ENCODE results near the gene B4GALT5. TPM values are rescaled to one million over a fixed set of nuclear protein-coding genes. Genes with fewer than 3 reads are reported as not detected.
A peak's percentile ranks its signal among the peaks of the same experiment; 100 is the strongest.

B4GALT5 gene
- total RNA-seq, 4 donors from 2014 or later, result 13.5 to 59.0 (median 25.0) TPM

DNA sequence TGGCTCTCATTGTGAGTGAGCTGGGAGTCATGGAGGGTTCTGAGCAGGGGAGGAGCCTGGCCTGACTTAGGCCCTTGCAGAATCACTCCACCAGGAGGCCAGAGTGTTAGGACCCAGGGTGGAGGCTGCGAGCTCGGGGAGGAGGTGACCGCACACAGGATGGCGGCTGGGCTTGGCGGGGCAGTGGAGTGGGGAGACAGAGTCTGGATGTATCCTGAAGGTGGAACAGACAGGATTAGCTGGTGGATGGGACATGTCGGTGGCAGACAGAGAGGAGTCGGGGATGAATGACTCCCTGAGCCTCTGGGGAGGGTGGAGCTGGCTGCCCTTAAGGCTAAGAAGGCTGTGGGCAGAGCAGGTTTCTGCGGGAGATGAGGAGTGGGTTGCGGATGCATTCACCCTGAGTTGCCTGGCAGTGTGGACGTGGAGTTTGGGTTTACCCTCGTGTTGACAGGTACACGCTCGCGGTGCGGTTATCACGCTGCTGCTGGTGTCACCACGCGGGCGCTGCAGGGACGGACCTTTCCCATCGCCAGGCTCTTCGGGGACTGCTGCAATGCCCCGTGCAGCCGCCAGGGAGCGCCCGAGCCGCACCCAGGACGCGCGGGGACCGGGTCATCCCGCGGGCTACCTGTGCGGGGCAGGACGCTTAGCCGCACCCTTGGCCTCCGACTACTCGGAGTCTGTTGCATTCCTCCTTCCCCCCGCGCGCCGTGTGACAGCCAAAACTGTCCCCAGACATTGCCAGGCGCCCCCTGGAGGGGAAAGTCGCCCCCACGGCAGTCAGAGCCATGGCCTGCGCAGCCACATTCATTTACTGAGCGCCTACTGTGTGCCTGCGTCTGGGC is 102.8 kb downstream of the B4GALT5 start:
- no peaks in the 10 kb centered on the region for H3K9me3 ChIP-seq
- intact Hi-C loops (cut with DNase I; ENCODE audit: low total_unique reads), result loop anchor here (5.0 kb wide), 1 partner anchor 236 kb away; no protein-coding TSS in a partner anchor
- peaks cover 0 to 7% of the 10 kb centered on the region in 2 donors for H3K4me1 ChIP-seq
- H3K4me3 ChIP-seq, result no peak overlapping the region
- H3K36me3 ChIP-seq, result no peaks in the 10 kb centered on the region
- H3K27me3 ChIP-seq, result no peaks in the 10 kb centered on the region
- peak in 1 of 2 donors; percentile 44 for TF ChIP-seq POLR2A (IDR thresholded peaks at IDR 0.05)
- TF ChIP-seq, protein P1, sequence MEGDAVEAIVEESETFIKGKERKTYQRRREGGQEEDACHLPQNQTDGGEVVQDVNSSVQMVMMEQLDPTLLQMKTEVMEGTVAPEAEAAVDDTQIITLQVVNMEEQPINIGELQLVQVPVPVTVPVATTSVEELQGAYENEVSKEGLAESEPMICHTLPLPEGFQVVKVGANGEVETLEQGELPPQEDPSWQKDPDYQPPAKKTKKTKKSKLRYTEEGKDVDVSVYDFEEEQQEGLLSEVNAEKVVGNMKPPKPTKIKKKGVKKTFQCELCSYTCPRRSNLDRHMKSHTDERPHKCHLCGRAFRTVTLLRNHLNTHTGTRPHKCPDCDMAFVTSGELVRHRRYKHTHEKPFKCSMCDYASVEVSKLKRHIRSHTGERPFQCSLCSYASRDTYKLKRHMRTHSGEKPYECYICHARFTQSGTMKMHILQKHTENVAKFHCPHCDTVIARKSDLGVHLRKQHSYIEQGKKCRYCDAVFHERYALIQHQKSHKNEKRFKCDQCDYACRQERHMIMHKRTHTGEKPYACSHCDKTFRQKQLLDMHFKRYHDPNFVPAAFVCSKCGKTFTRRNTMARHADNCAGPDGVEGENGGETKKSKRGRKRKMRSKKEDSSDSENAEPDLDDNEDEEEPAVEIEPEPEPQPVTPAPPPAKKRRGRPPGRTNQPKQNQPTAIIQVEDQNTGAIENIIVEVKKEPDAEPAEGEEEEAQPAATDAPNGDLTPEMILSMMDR (IDR thresholded peaks at IDR 0.05), result peak; percentile 99 to 100 (median 99)
- H3K27ac ChIP-seq, result no peak overlapping the region
- DNase-seq, result peak; percentile 65 to 79

DNA sequence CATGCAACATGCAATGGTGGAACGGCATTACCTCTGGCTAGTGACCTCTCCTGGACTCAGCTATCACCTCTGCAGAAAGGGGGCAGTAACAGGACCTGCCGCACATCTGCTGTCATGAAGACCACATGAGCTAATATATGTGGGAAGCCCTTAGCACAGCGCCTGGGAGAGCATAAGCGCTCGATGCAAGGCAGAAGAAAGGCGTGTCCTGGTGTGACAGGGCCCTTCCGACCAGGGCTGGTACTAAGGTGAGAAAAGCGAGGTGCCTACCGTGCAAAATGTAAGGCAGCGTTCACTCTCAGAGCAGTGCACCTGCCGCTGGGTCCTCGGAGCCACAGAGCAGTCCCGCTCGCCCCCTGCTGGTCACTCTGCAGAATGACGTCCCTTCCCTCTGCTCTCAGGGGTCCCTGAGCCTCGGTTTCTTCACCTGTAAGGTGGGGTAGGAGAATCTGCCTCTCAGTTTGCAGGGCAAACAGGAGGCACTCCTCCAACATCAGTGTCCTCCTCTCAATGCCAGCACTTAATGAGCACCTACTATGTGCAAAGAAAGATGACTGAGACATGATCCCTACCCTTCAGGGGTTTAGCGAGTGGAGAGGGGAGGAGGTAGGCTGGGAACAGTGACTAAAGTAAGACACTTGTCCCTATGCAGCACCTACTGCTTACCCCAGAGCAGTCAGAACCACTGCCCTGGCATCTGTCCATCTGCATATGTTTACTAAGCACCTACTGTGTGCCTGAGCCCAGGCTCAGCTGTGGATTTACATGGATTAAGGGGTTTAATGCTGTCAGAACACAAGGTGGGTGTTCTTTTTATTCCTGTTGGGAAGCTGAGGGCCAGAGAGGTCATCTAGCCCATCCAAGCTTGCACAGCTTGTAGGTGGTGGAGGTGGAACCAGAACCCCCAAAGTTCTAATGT is 104.7 kb downstream of the B4GALT5 start:
- Histone ChIP-seq H3K36me3 (no peaks in the 10 kb centered on the region), H3K4me3 (no peak overlapping the region), H3K27me3 (no peaks in the 10 kb centered on the region), H3K4me1 (peaks cover 0 to 7% of the 10 kb centered on the region in 2 donors), H3K9me3 (no peaks in the 10 kb centered on the region), H3K27ac (no peak overlapping the region)
- intact Hi-C loops (cut with DNase I; ENCODE audit: low total_unique reads), result loop anchor here (5.0 kb wide), 1 partner anchor 67 kb away; no protein-coding TSS in a partner anchor
- TF ChIP-seq POLR2A (IDR thresholded peaks at IDR 0.05), result no peak
- TF ChIP-seq, protein P1 (IDR thresholded peaks at IDR 0.05), result peak; percentile 96 to 99 (median 98)
- DNase-seq, result peak; percentile 68 to 70

DNA sequence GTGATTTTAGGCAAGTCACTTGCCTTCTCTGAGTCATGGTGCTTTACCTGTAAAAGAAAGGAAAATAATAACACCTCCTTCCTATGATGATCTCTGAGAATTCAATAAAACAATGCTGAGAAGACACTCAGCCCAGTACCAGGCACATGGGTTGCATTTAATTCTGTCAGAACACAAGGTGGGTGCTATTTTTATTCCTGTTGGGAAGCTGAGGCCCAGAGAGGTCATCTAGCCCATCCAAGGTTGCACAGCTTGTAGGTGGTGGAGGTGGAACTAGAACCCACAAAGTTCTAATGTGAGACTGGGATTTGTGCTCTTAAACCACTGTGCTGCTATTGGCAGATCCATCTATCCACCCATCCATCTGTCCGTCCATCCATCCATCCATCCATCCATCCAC is 106.1 kb downstream of the B4GALT5 start:
- peaks cover 0 to 7% of the 10 kb centered on the region in 2 donors for H3K4me1 ChIP-seq
- H3K27me3 ChIP-seq, result no peaks in the 10 kb centered on the region
- DNase-seq, result no peak
- intact Hi-C loops (cut with DNase I; ENCODE audit: low total_unique reads), result loop anchor here (5.0 kb wide), 1 partner anchor 65 kb away; no protein-coding TSS in a partner anchor
- H3K9me3 ChIP-seq, result no peaks in the 10 kb centered on the region
- H3K27ac ChIP-seq, result no peak overlapping the region
- H3K4me3 ChIP-seq, result no peak overlapping the region
- TF ChIP-seq, protein P1 (IDR thresholded peaks at IDR 0.05), result no peak
- no peak for TF ChIP-seq POLR2A (IDR thresholded peaks at IDR 0.05)
- no peaks in the 10 kb centered on the region for H3K36me3 ChIP-seq

DNA sequence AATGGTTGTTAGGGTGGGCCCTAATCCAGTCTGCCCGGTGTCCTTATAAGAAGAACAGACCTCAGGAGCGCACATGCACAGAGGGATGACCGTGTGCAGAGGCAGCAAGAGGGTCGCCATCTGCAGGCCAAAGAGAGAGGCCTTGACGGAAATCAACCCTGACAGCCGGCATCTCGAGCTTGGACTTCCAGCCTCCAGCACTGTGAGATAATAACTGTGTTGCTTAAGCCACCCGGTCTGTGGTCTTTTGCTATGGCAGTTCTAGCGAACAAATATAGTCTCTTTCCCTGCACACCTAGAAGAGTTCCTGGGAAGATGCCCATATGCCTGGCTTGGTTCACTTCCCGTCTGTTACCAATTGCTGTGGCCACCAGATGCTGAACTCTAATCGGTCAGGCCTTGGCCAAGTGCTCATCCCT is 110.5 kb downstream of the B4GALT5 start:
- intact Hi-C loops (cut with DNase I; ENCODE audit: low total_unique reads), result no loop called here
- peak overlapping the region; percentile 47 to 53 for H3K27ac ChIP-seq
- DNase-seq, result peak; percentile 67 to 69

More for the DNA sequence above, 110.5 kb downstream of the B4GALT5 start:
- Histone ChIP-seq H3K9me3 (no peaks in the 10 kb centered on the region), H3K36me3 (no peaks in the 10 kb centered on the region), H3K4me3 (no peak overlapping the region), H3K4me1 (no peaks in the 10 kb centered on the region), H3K27me3 (no peaks in the 10 kb centered on the region)
- TF ChIP-seq, protein P1 (IDR thresholded peaks at IDR 0.05), result peak in 2 of 4 experiments; percentile 32 to 43
- no peak for TF ChIP-seq POLR2A (IDR thresholded peaks at IDR 0.05)
